LNCaP clone FGC (cell line): ENCODE results near the gene REPIN1.
A peak's percentile ranks its signal among the peaks of the same experiment; 100 is the strongest.

Experiments used
- DNase-seq: peaks from one replicate; pipeline ENCODE4 v3.0.0-alpha.2; 2011; ENCODE audit warnings: low read depth
- H3K4me3 ChIP-seq: 2 replicates; pipeline ENCODE4 v1.5.1; 2011; ENCODE audit warnings: mild to moderate bottlenecking, low read depth, low read length, control low read depth
- CTCF ChIP-seq: IDR thresholded peaks from 2 replicates; pipeline ENCODE4 v1.5.1; 2012; ENCODE audit warnings: mild to moderate bottlenecking; ENCODE audit not compliant: control insufficient read depth, insufficient read depth; ENCODE audit errors: extremely low read depth

Gene REPIN1

GRCh38 chr7:150378853-150379440 is 10.3 kb downstream of the REPIN1 start, which contains the start of gene ZNF775:
ZNF775 (plus strand) TSS chr7:150379330; CDS start chr7:150388471, 9,141 bp downstream.
- H3K4me3 ChIP-seq: peak within 1 kb of the TSS; percentile 62
- no peak for TF ChIP-seq CTCF
- DNase-seq: peak; percentile 86

DNA sequence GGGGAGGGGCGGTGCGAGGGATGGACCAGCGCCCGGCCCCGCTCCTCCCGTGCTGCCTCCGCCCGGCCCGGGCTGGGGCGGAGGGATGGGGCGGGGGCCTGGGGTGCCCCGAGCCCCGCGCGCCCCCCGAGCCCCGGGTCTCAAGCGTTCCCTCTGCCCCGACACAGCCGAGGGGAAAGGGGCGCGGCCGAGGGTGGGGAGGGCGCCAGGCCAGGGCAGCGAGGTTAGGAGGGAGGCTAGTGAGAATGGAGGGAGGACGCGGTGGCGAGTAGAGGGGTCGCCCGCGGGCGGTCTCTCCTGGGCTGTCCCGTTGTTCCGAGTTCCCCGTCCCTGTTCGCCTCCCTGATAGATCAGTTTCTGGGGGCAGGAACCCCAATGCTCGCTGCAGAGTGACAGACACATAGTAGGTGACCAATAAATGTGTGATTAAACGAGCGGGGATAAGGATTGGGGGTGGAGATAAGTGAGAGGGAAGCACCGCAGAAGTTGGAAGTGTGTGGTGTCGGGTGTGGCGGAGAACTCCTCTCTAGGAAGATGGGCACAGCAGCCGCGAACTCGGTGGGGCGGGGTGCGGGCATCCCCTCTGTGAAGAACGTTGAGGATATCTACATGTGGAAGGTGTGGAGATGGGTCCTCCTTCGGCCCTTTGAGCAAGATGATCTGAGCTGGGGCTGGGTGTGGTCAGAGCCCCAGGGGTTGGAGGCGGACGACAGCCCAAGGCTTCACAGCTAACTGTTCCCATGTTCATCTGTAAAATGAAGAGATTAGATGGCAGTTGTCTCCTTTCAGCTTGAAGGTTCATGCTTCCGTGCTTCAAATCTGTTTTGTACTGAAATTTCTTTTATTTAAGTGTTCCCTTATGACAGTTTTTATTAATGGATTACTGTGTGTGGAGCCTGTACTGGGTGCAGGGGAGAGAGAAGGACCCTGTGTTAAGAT is 11.1 kb downstream of the REPIN1 start:
- no peak for DNase-seq

GRCh38 chr7:150380463-150380862 is 11.8 kb downstream of the REPIN1 start:
- H3K4me3 ChIP-seq: peak overlapping the region; percentile 62
- DNase-seq: no peak
- TF ChIP-seq CTCF: no peak

More for the DNA sequence above, 11.1 kb downstream of the REPIN1 start:
- H3K4me3 ChIP-seq: peak overlapping the region; percentile 62
- no peak for TF ChIP-seq CTCF

GRCh38 chr7:150381096-150381495 is 12.5 kb downstream of the REPIN1 start:
- TF ChIP-seq CTCF: no peak
- H3K4me3 ChIP-seq: no peak overlapping the region
- no peak for DNase-seq

DNA sequence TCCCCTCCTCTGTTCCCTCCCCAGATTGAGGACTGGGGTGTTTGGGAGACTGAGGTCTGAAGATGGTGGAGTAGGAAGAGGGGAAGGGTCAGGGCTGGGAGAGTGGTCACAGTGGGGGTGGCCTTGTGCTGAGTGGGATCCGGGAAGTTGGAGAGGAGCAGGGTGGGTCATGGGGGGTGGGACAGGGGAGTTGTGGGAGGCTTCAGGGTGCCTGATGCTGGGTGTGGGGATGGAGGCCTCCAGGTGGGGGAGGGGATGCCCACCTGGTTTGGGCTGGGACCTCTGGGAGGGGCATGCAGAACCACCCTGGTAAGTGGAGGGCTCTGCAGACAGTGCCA is 13.1 kb downstream of the REPIN1 start:
- no peak for DNase-seq
- TF ChIP-seq CTCF: no peak
- H3K4me3 ChIP-seq: no peak overlapping the region

DNA sequence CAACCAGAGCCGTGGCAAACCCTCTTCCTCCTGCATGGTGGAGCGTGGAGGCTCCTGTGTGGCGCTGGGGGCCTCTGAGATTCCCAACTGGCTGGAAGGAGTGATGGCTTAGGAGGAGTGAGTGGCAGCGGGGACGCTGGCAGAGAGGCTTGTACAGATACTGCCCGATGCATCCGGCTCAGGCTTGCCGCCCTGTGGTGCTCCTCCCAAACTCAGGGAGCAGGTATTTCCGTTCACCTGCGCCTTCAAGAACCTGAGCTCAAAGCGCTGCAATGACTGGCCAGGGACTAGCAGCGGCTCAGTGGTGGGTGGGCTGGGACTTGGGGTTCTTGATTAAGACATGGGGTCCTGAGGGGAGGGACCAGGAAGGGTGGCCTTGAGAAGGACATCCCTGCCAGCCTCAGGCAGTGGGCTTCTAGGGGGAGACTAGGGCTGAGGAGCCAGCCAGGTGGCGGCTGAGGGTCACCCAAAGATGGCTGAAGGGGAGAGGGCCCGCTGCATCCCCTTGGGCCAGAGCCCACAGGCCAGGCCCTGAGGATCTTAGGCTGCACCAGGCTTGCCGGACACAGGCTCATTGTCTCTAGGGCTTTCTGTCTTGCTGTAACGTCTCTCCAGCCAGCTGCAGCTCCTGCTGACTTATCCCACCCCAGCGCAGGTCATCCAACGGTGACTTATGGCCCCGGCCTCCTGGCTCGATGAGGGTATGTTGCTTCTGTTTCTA is 13.7 kb downstream of the REPIN1 start:
- TF ChIP-seq CTCF: peak; percentile 35; the same call in 1 of the 2 replicates
- H3K4me3 ChIP-seq: peak overlapping the region; percentile 40
- DNase-seq: no peak
